ENCODE measurements around the gene RBM10. TPM values are rescaled to one million over a fixed set of nuclear protein-coding genes. Genes with fewer than 3 reads are reported as not detected.

RBM10 gene
- total and polyA plus RNA-seq, 9 of the 15 experiments (the other 6 are each of a cell fraction or from before 2014, with no cell fraction given), result 1.1 to 61.7 (median 31.5) TPM

DNA sequence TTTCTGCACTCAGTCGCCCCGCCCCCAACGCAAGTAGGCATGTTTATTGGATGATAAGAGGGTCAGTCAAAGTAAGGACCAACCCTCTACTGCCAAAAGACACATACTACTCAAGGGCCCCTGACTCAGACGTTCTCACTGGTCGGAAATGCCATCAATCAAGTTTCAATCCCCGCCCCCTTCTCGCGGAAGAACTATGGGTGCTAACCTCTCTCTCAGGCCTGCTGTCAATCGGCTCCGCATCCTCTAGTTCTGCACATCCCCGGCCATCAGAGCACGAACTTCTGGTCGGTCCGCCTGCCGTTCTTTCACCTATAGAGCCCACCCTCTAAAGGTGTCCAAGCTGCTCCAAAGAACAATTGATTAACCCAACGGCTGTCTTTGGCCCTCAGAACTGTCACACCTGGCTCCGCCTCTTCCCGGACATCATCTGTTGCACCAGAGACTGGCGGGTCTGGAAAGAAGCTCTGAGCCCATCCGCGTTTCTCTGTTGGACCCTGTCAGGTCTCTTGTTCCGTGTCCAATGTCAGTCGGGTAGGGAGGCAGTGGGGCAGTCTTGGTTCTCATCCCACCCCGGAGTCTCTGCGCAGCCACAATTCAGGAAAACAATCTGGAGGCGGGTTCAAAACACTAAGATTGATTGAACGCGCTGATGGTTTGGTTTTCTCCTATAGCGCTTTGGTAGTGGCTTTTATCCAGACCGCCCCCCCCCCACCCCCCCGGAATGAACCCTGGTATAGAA is 15.7 kb upstream of the RBM10 start (continued):
- no peak for TF ChIP-seq MAFG (tag; conservative IDR thresholded peaks at IDR 0.05)
- no peak for TF ChIP-seq TAF15 (IDR thresholded peaks at IDR 0.05; ENCODE audit: low read depth, low read length)

DNA sequence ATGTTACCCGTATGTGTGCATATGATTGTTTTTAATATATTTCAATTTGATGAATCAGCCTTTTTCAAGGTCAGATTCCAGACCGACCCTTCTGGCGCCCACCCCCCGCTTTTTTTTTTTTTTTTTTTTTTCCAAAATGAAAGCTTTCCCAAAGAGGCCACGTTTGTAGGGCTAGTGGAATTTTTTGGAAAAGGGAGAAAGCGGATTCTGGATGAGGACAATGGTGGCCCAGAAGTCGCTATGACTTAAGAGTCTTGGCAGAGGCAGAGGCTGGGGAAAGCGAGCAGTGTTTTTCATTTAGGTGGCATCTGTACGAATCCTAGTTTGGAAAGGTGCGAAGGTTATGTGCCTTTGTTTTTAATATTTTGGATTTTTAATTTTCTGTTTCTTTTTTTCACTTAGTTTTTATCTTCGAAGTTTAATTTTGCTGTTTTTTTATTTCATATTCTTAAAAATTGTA is 15.1 kb upstream of the RBM10 start:
- no TSS peak for BruUV-seq (replicated peaks)
- H3K4me2 ChIP-seq (ENCODE audit: insufficient read depth, low read length), result peak overlapping the region; percentile 46; the same call in 1 of the 2 replicates
- TF ChIP-seq ARID3B (CRISPR knock-in tag; IDR thresholded peaks at IDR 0.05; ENCODE audit: borderline replicate concordance), result no peak
- TF ChIP-seq MAFG (tag; conservative IDR thresholded peaks at IDR 0.05), result peak; percentile 42
- peak; percentile 32; the same call in 1 of the 2 replicates for TF ChIP-seq ZBTB7A (IDR thresholded peaks at IDR 0.05; ENCODE audit: borderline replicate concordance, control insufficient read depth, low read depth, low read length)
- TF ChIP-seq ZNF518B (CRISPR knock-in tag; IDR thresholded peaks at IDR 0.05), result no peak
- TF ChIP-seq SRSF3 (IDR thresholded peaks at IDR 0.05; ENCODE audit: insufficient read depth, low read length), result no peak
- TF ChIP-seq ADNP (tag; IDR thresholded peaks at IDR 0.05), result no peak
- peak; percentile 55 for TF ChIP-seq MAFF (IDR thresholded peaks at IDR 0.05; ENCODE audit: low read length)
- TF ChIP-seq ETS2 (tag; IDR thresholded peaks at IDR 0.05; ENCODE audit: borderline replicate concordance, poor library complexity, severe bottlenecking), result no peak
- no peak for TF ChIP-seq ZNF431 (CRISPR knock-in tag; IDR thresholded peaks at IDR 0.05)
- TF ChIP-seq PREB (CRISPR knock-in tag; IDR thresholded peaks at IDR 0.05), result no peak
- no peak for TF ChIP-seq HDAC1 (IDR thresholded peaks at IDR 0.05)
- peak; percentile 60; the same call in 1 of the 2 replicates for TF ChIP-seq C11orf30 (IDR thresholded peaks at IDR 0.05; ENCODE audit: low read depth)

More for the DNA sequence above, 15.1 kb upstream of the RBM10 start:
- ATAC-seq (no peak), DNase-seq (ENCODE audit: extremely low read depth in 1 of 4, low spot score in 3 of 4) (no peak), FAIRE-seq (no peak)
- WGBS (ENCODE audit: insufficient coverage, low coverage, missing lambda C conversion rate), result 33% methylated on average over 7 of the region's 11 CpGs
- H3K9me1 ChIP-seq (ENCODE audit: control insufficient read depth, insufficient read depth, low read length), result no peaks in the 10 kb centered on the region
- H3K36me3 ChIP-seq (ENCODE audit: control insufficient read depth, insufficient read depth, low read length), result no peaks in the 10 kb centered on the region
- H3K9me3 ChIP-seq (replicated peaks; ENCODE audit: control insufficient read depth, insufficient read depth, low read depth, low read length), result no peaks in the 10 kb centered on the region
- H3K9ac ChIP-seq (ENCODE audit: insufficient read depth in 1 of 2, low read depth in 2 of 2, low read length in 2 of 2), result peak overlapping the region in 1 of 2 experiments; percentile 38; a peak in 1 of 4 replicates
- peak overlapping the region; percentile 62 for H3K4me3 ChIP-seq
- H3K79me2 ChIP-seq (ENCODE audit: control insufficient read depth, insufficient read depth, low read length), result no peaks in the 10 kb centered on the region
- intact Hi-C loops (cut with micrococcal nuclease), result loop anchor here (2.0 kb wide), 1 partner anchor 15 kb away; the partner anchor contains the start of genes NDUFB11 and RBM10
- in situ Hi-C loops (cut with MboI), result no loop called here
- H3K27ac ChIP-seq (ENCODE audit: extremely low read depth, low read depth, low read length), result 0 out of 3 replicates have a peak overlapping the region, but pooled peaks have one; percentile 31
- CTCF ChIA-PET (ENCODE audit: low intra/inter-chr PET ratio), result no interaction called here
- no peaks in the 10 kb centered on the region for H4K20me1 ChIP-seq (replicated peaks; ENCODE audit: control insufficient read depth, insufficient read depth, low read length)
- H3K27me3 ChIP-seq (ENCODE audit: control insufficient read depth in 2 of 2, insufficient read depth in 2 of 2, low read length in 2 of 2), result no peaks in the 10 kb centered on the region
- POLR2A ChIA-PET, result interaction anchor here (0.6 to 2.4 kb wide), 5 partner anchors 9 to 17 kb away, joined by 3 to 10 read pairs (median 4); partner anchors contain the start of genes NDUFB11 and RBM10
- H3K4me1 ChIP-seq (replicated peaks in 1 of 2; ENCODE audit: control insufficient read depth in 2 of 2, insufficient read depth in 2 of 2, low read length in 2 of 2), result peaks cover 0 to 3% of the 10 kb centered on the region in 2 experiments; a peak in 1 of 5 replicates
- H2AFZ ChIP-seq (ENCODE audit: low read depth, low read length), result peak overlapping the region; percentile 26; the same call in 1 of the 2 replicates
